ENCODE results near the gene BCKDHB. TPM values are rescaled to one million over a fixed set of nuclear protein-coding genes. Genes with fewer than 3 reads are reported as not detected.
"Not testable (repeated sequence)": the region's sequence is repeated elsewhere in the genome, so short reads cannot be mapped to it uniquely, and the experiment has no call there.

The BCKDHB gene
- total RNA-seq, 1 donor from 2014 or later, result 21.5 TPM

DNA sequence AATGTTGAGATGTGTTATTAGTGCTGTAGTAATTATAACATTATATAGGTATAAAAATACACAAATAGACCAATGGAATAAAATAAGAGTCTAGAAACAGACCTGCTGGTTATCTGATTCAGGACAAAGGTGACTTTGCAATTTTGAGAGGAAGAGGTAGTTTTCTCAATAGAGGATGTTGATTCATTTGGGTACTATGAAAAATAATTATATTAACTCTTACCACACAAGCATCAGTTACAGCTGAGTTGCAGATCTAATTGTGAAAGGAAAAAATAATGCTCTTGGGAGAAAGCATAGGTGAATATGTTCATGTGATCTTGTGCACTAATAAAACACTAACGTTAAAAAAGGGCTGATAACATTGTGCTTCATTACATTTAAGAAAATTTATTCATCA is 103.0 kb downstream of the BCKDHB start:
- Histone ChIP-seq H3K36me3 (ENCODE audit: control insufficient read depth, insufficient read depth, low read length) (no peaks in the 10 kb centered on the region), H3K4me3 (ENCODE audit: low read depth, low read length) (no peak overlapping the region), H3K27me3 (ENCODE audit: control insufficient read depth, insufficient read depth, low read length) (no peaks in the 10 kb centered on the region)
- no peak for DNase-seq (ENCODE audit: low read depth)
- TF ChIP-seq, protein P1, sequence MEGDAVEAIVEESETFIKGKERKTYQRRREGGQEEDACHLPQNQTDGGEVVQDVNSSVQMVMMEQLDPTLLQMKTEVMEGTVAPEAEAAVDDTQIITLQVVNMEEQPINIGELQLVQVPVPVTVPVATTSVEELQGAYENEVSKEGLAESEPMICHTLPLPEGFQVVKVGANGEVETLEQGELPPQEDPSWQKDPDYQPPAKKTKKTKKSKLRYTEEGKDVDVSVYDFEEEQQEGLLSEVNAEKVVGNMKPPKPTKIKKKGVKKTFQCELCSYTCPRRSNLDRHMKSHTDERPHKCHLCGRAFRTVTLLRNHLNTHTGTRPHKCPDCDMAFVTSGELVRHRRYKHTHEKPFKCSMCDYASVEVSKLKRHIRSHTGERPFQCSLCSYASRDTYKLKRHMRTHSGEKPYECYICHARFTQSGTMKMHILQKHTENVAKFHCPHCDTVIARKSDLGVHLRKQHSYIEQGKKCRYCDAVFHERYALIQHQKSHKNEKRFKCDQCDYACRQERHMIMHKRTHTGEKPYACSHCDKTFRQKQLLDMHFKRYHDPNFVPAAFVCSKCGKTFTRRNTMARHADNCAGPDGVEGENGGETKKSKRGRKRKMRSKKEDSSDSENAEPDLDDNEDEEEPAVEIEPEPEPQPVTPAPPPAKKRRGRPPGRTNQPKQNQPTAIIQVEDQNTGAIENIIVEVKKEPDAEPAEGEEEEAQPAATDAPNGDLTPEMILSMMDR (IDR thresholded peaks at IDR 0.05; ENCODE audit: insufficient read depth, low read length, poor library complexity, severe bottlenecking), result no peak

DNA sequence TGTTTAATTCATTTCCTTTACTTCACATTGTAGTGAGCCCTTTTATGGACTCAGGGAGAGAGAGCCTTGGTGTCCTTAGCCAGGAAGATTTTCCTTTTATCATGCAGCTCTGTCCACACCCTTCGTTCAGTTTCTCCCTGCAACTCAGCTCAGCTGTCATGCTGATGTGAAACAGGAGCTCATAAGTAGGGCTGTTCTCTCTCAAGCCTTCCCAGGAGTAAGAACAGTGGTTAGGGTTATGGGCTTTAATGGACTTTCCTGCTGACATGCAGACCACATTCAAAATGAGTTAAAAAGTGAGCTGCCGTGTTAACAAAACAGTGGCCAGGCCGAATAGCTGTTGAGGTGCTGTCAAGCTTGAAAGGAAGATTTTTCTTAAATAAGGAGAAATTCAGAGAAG is 104.1 kb downstream of the BCKDHB start:
- no peak overlapping the region for H3K4me3 ChIP-seq (ENCODE audit: low read depth, low read length)
- no peak for DNase-seq (ENCODE audit: low read depth)
- TF ChIP-seq, protein P1 (IDR thresholded peaks at IDR 0.05; ENCODE audit: insufficient read depth, low read length, poor library complexity, severe bottlenecking), result no peak
- H3K36me3 ChIP-seq (ENCODE audit: control insufficient read depth, insufficient read depth, low read length), result no peaks in the 10 kb centered on the region
- H3K27me3 ChIP-seq (ENCODE audit: control insufficient read depth, insufficient read depth, low read length), result no peaks in the 10 kb centered on the region

DNA sequence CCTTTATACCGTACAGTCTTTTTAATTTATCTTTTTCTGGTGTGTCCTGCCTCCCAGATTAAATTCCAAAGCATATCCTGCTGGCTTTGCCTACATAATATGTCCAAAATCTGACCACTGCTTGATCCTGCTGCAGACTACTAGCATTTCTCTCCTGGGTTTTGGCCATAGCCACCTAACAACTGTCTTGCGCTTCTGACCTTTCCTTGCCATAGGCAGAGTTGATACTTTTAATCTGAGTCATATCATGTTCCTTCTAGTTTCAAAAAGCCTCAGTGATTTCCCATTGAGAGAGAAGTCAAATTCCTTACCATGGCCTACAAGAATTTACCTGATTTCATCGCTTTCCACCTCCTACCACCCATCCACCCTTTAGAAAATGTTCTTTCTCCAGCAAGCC is 104.8 kb downstream of the BCKDHB start:
- TF ChIP-seq, protein P1 (IDR thresholded peaks at IDR 0.05; ENCODE audit: insufficient read depth, low read length, poor library complexity, severe bottlenecking), result no peak
- Histone ChIP-seq H3K27me3 (ENCODE audit: control insufficient read depth, insufficient read depth, low read length) (no peaks in the 10 kb centered on the region), H3K36me3 (ENCODE audit: control insufficient read depth, insufficient read depth, low read length) (no peaks in the 10 kb centered on the region), H3K4me3 (ENCODE audit: low read depth, low read length) (no peak overlapping the region)
- no peak for DNase-seq (ENCODE audit: low read depth)

DNA sequence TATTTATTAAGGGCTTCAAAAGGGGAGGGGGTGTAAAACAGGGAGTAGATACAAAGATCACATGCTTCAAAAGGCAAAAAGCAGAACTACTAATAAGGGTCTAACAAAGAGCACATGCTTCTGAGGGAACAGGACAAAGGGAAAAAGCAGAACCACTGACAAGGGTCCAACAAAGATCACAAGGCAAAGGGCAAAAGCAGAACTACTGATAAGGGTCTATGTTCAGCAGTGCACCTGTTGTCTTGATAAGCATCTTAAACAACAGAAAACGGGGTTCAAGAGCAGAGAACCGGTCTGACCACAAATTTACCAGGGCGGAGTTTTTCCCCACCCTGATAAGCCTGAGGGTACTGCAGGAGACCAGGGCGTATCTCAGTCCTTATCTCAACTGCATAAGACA is 105.4 kb downstream of the BCKDHB start:
- H3K4me3 ChIP-seq (ENCODE audit: low read depth, low read length); DNase-seq (ENCODE audit: low read depth); H3K36me3 ChIP-seq (ENCODE audit: control insufficient read depth, insufficient read depth, low read length); H3K27me3 ChIP-seq (ENCODE audit: control insufficient read depth, insufficient read depth, low read length): not testable (repeated sequence)

DNA sequence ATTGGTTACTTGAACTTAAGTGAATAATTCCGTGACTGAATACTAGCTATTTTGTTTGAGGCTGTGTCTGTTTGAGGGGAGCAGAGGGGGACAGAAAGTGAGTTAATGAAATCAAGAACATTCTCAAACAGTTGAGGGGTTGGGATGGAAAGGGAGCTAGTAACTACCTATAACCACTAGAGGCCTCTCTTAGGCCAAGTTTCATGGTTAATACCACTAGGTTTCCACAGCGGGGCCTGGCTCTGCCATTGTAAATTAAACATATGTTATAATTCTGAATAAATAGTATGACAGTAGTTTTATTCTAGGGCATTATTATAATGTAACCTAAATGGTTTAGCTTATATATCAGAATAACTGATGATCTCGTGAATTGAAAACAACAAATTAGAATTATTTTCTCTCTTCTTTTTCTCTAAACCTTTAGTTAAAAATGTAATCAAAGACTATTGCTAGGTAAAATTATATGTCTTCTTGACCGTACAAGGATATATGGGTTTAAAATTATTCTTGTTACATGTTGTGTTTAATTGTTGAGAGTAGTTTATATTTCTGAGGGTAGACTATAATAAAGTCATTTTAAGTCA is 108.1 kb downstream of the BCKDHB start:
- Histone ChIP-seq H3K36me3 (ENCODE audit: control insufficient read depth, insufficient read depth, low read length) (no peaks in the 10 kb centered on the region), H3K4me3 (ENCODE audit: low read depth, low read length) (no peak overlapping the region), H3K27me3 (ENCODE audit: control insufficient read depth, insufficient read depth, low read length) (no peaks in the 10 kb centered on the region)
- TF ChIP-seq, protein P1 (IDR thresholded peaks at IDR 0.05; ENCODE audit: insufficient read depth, low read length, poor library complexity, severe bottlenecking), result peak; percentile 78
- no peak for DNase-seq (ENCODE audit: low read depth)

DNA sequence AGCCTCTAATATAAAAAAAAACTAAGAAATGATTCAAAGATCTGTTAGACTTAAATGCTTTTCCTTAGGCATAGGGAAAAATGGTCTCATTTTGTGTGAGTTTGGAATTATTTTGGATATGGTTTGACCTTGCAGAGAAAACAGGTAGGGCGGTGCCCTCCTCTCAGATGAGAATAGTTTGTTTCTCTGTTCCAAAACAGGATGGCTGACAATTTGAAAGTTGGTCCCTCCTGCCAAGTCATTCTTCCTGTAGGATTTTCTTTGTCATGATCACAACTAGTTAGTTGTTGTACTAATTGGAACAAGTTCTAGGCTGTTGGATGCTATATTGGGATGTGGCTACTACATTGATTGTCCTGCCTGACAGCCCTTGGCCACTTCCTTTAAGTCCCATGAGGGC is 108.6 kb downstream of the BCKDHB start:
- no peaks in the 10 kb centered on the region for H3K36me3 ChIP-seq (ENCODE audit: control insufficient read depth, insufficient read depth, low read length)
- no peak overlapping the region for H3K4me3 ChIP-seq (ENCODE audit: low read depth, low read length)
- no peak for DNase-seq (ENCODE audit: low read depth)

More for the DNA sequence above, 108.6 kb downstream of the BCKDHB start:
- no peaks in the 10 kb centered on the region for H3K27me3 ChIP-seq (ENCODE audit: control insufficient read depth, insufficient read depth, low read length)
- TF ChIP-seq, protein P1 (IDR thresholded peaks at IDR 0.05; ENCODE audit: insufficient read depth, low read length, poor library complexity, severe bottlenecking), result no peak

Measured in kidney epithelial cell (primary cell).